SKM-1 treated with dmso at 0.1 percent for 144 hours (cell line): ENCODE measurements around the gene ASTL.
A peak's percentile ranks its signal among the peaks of the same experiment; 100 is the strongest.

Experiments
- DNase-seq: peaks from one replicate; lab custom pipeline; 2025; ENCODE audit not compliant: unreplicated experiment; lab: John Stamatoyannopoulos, UW

The ASTL gene

GRCh38 chr2:96083989-96084857 is 54.1 kb downstream of the ASTL start:
- no peak for DNase-seq

- DNase-seq = no peak
Measured at GRCh38 chr2:96083064-96083939, 55.0 kb downstream of the ASTL start.

- DNase-seq = peak; percentile 65
Measured at GRCh38 chr2:96082211-96083063, 55.9 kb downstream of the ASTL start.

- no peak for DNase-seq
Measured at GRCh38 chr2:96081042-96081441, 57.3 kb downstream of the ASTL start.

GRCh38 chr2:96075199-96075771 is 63.0 kb downstream of the ASTL start:
- no peak for DNase-seq

- DNase-seq = no peak
Measured at GRCh38 chr2:96074156-96074555, 64.1 kb downstream of the ASTL start.

GRCh38 chr2:96073170-96073775 is 65.0 kb downstream of the ASTL start:
- no peak for DNase-seq
